ENCODE measurements around the gene TBRG1. TPM values are rescaled to one million over a fixed set of nuclear protein-coding genes. Genes with fewer than 3 reads are reported as not detected.

TBRG1 gene
- total and polyA plus RNA-seq, 12 donors: 22.3 to 66.7 (median 37.2) TPM

GRCh38 chr11:124667601-124668000, 44.9 kb downstream of the TBRG1 start:
- no peak for TF ChIP-seq POLR2A (IDR thresholded peaks at IDR 0.05)
- TF ChIP-seq CTCF (IDR thresholded peaks at IDR 0.05): no peak
- intact Hi-C loops (cut with DNase I): no loop called here
- Histone ChIP-seq H3K9me3 (replicated peaks in 1 of 3) (no peaks in the 10 kb centered on the region), H3K4me3 (no peak overlapping the region), H3K27me3 (no peaks in the 10 kb centered on the region), H3K27ac (no peak overlapping the region), H3K36me3 (replicated peaks in 1 of 2) (no peaks in the 10 kb centered on the region), H3K4me1 (replicated peaks in 1 of 2) (peaks cover 0 to 3% of the 10 kb centered on the region in 2 donors)
- WGBS, 4 donors: 88 to 98% (median 93%) methylated on average over 3 of the region's 3 CpGs
- no peak for DNase-seq

- H3K9me3 ChIP-seq (replicated peaks in 1 of 3): no peaks in the 10 kb centered on the region
- TF ChIP-seq CTCF (IDR thresholded peaks at IDR 0.05) (peak; percentile 48 to 89 (median 84)), POLR2A (IDR thresholded peaks at IDR 0.05) (no peak)
- H3K27me3 ChIP-seq: no peaks in the 10 kb centered on the region
- peaks cover 7 to 9% of the 10 kb centered on the region in 2 donors for H3K4me1 ChIP-seq (replicated peaks in 1 of 2)
- no peak overlapping the region for H3K4me3 ChIP-seq
- WGBS, 4 donors: 17 to 22% (median 21%) methylated on average over 8 of the region's 8 CpGs
- H3K27ac ChIP-seq: no peak overlapping the region
- peak; percentile 20 to 63 (median 51) for DNase-seq
- H3K36me3 ChIP-seq (replicated peaks in 1 of 2): no peaks in the 10 kb centered on the region
- intact Hi-C loops (cut with DNase I): no loop called here
These were observed 46.5 kb downstream of the TBRG1 start for GRCh38 chr11:124669193-124669592.

GRCh38 chr11:124670732-124671131, 48.1 kb downstream of the TBRG1 start:
- Histone ChIP-seq H3K27ac (no peak overlapping the region), H3K4me3 (no peak overlapping the region), H3K36me3 (replicated peaks in 1 of 2) (no peaks in the 10 kb centered on the region), H3K9me3 (replicated peaks in 1 of 3) (no peaks in the 10 kb centered on the region), H3K27me3 (no peaks in the 10 kb centered on the region), H3K4me1 (replicated peaks in 1 of 2) (peaks cover 12 to 14% of the 10 kb centered on the region in 2 donors)
- TF ChIP-seq CTCF (IDR thresholded peaks at IDR 0.05): no peak
- TF ChIP-seq POLR2A (IDR thresholded peaks at IDR 0.05): no peak
- intact Hi-C loops (cut with DNase I): loop anchor here (2.0 to 5.0 kb wide), 3 partner anchors 92 to 167 kb away; partner anchors contain the start of gene ESAM (in 2 of the 2)
- no peak for DNase-seq
- WGBS, 4 donors: 41 to 62% (median 55%) methylated on average over 3 of the region's 3 CpGs

- Histone ChIP-seq H3K27ac (peak overlapping the region in 3 of 5 donors; percentile 17 to 74 (median 68)), H3K4me3 (peak overlapping the region in 2 of 4 donors; percentile 70 to 74), H3K9me3 (replicated peaks in 1 of 3) (no peaks in the 10 kb centered on the region), H3K27me3 (no peaks in the 10 kb centered on the region), H3K36me3 (replicated peaks in 1 of 2) (no peaks in the 10 kb centered on the region), H3K4me1 (replicated peaks in 1 of 2) (peaks cover 12 to 14% of the 10 kb centered on the region in 2 donors)
- no peak for DNase-seq
- no peak for TF ChIP-seq POLR2A (IDR thresholded peaks at IDR 0.05)
- no peak for TF ChIP-seq CTCF (IDR thresholded peaks at IDR 0.05)
- WGBS, 4 donors: 62 to 66% (median 65%) methylated on average over 7 of the region's 7 CpGs
- intact Hi-C loops (cut with DNase I): loop anchor here (5.0 kb wide), 2 partner anchors 90 to 165 kb away; partner anchors contain the start of gene ESAM (in 2 of the 2)
These were observed 50.0 kb downstream of the TBRG1 start for GRCh38 chr11:124672536-124673215.
